Endothelial cell of hepatic sinusoid (primary cell): ENCODE data around the gene NYNRIN.

Experiments used
- in situ Hi-C: cut with HindIII; loops from 2 replicates; pipeline ENCODE4 v1.10.0; 2017; ENCODE audit warnings: low sequenced_read_pairs

The NYNRIN gene

GRCh38 chr14:24390701-24391468, 7.9 kb upstream of the NYNRIN start:
- in situ Hi-C loops, result no loop called here

DNA sequence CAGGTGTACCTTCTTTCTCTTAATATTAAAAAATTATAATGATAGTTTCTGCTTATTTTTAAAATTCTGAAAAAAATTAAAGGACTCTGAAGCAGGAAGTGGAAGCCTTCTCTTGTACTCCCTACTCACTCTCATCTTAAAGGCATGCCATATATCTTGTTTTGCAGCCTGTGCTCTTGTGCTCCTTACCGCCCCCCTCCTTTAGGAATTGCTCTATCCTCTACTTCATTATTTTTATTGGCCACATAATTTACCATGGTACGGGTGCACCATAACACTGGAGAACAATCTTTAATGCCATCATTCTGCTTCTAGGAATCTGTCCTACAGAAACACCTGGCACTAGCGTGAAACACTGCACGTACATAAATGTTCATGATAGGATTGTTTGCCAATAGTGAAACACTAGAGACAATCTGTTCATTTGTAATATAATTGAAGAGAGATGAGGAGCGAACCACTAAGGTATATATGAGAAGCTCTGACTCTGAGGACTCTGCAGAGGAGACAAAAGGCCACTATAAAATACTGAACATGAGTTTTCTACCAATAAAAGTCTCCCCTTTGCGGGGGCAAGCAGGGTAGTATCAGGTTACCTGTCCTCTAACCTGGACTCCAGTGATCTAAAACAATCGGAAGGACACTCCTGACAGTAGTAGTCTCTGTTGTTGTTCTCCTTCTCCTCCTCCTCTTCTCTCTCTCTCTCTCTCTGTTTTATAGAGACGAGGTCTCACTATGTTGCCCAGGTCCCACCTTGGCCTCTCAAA, 6.3 kb upstream of the NYNRIN start:
- in situ Hi-C loops, result no loop called here

DNA sequence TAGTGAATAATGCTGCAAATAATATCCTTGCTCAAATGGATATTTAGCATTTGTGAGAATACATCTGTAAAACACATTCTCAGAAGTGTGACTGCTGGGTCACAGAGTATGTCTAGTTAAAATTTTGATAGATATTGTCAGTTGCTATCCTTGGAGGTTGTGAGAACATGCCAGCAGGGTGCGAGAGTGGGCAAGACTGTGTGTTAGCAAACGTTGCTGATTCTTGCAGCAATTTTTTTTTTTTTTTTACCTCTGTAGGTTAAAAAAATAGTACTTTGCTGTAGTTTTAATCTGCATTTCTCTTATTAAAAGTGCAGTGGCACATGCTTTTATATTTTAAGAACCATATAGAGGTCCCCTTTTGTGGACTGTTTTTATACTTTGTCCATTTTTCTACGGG, 4.5 kb upstream of the NYNRIN start:
- in situ Hi-C loops, result no loop called here

DNA sequence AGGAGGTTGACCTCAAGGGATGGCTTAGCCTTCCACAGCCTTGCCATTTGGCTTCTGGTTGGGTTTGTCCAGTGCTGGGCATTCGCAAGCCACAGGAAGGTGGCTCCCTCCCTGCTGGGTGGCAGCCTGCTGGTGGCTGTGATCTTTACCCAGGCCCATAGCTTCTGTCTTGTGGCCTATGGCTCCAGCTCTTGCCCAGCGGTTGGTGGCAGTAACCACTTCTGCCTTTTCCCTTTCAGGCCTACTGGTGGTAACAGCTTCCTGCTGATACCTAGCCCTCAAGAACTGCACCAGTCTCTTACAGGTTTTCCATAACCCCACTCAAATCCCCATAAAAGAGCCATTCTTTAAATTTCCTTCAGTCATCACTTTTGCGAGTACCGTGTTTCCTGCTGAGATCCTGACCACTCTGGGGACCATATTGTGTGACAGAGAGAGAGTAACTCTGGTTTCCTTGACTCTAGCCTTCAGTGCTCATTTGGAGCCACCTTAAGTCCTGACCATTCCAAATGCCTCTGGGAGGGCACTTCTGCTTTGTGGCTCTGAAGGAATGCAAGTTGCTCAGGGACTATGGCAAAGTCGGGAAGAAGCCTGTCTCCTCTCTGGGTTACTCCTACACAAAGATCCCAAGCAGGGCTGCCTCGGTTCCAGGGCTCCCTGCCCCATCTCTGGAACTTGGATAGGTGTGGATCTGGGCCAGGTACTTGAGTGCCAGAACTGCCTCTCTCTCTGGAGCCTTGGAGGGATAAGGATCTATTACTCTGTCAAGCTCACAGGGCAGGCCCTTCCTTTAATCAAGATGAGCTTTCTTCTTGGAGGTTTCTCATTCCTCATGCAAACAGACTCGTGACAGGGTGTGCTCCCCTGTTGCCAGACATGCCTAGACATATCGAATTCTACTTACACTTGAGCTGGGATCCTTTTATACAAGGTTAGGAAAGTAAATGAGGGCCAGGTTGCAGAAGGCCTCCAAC, 2.9 kb upstream of the NYNRIN start:
- in situ Hi-C loops, result no loop called here

GRCh38 chr14:24397639-24398292, 1.0 kb upstream of the NYNRIN start:
- in situ Hi-C loops, result no loop called here

- in situ Hi-C loops, result no loop called here
Observed at GRCh38 chr14:24398293-24398652, 530 bp upstream of the NYNRIN start.

GRCh38 chr14:24399447-24399822, 632 bp downstream of the NYNRIN start:
- in situ Hi-C loops, result no loop called here

DNA sequence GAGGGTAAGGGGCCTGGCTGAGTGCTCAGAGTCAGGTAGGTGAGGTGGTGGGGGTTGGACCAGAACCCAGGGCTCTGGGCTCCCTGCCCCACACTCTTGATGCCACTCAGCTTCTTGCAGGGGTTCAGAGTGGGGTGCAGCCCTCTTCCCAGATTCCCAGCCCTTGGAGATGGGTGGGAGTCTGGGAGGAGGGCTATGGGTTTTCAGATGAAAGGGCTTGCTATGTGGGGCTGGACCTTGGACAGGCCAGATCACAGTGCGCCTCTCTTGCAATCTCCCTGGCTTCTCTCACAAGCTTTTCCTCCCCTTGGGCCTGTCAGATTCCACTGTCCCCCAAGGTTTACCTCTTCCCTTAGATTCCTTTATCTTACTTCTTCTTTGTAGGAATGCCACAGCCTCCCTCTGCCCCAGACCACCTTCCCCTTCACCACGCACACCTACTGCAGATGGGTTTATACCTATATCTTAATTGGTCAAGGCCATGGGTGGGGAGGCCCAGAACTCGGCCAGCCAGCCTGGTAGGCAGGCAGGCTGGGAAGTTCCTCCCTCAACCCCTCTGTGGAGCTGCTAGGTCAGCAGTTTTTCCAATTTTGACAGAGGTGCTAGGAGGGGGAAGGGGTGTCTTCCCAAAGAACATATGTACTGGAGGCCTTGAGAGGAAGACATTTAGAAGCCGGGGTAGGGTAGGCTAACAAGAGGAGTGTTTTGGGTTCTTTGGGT, 1.4 kb downstream of the NYNRIN start:
- in situ Hi-C loops, result no loop called here

DNA sequence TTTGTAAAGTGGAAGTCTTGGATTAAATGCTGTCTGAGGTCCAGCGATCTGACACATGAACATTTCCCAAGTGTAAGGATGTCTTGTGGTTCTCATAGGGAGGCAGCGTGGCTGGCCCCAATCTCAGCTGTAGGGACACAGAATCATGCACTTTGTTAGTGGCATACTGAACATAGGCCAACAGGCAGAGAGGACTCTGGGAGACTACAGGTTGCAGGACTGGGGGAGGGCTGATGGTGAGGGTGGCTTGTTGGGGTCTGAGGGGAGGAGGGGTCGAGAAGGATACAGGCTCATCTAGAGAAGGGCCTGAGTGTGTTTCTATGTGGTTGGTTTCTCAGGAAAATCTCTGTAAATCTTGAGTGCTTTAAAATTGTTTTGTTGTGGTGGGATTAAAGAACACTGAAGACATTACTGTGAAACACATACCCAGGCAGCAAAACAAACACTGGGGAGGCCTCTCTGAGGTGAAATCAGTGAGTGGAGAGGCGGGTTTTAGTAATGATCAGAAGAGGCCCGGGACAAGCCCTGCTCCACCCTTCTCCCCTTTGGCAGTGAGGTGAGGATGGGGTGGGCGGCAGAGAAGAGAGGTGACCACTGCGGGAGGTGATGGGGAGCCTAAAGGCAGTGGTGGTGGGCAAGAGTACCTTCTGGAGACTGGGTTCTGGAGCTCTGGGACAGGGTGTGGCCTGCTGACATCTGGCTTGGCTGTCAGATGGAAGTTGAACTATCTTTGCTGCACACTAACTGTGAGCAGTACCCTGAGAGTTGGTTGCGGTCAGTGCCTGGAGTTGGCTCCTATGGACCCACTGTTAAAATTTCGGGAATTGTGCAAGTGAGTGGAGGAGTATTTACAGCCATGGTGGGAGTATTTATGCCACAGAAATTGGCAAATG, 3.3 kb downstream of the NYNRIN start:
- in situ Hi-C loops, result no loop called here

DNA sequence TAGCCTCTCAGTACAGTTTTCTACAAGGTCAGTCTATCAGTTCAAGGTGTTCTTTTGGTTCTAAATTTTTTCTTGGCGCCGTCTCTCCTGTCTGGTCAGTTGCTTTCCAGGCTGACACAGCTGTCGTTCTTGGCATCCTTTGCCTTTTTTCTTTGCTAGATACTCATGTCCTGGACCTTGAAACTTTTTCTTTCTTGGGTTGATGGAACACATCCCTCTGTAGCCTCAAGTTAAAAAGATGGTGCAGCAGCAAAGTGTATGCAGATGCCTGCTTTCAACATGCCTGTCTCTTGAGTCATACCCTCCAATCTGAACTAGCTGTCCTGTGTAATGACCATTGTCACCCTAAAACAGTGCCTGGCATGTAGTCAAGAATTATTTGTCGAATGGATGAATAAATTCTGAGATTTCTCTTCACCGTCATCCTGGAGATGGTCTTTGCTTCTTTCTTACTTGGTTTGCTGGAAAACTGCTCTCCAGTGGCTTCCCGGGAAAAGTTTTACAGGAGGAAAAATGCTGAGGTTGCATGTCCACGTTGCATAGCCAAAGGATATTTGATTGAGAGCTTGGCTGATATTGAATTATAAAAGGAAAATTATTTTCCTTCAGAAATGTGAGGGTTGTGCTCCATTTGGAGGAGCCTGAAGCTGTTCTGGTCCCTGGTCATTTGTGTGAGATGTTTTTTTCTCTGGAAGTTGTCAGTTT, 4.6 kb downstream of the NYNRIN start:
- in situ Hi-C loops, result no loop called here

GRCh38 chr14:24404814-24405213, 6.0 kb downstream of the NYNRIN start:
- in situ Hi-C loops, result no loop called here

GRCh38 chr14:24406416-24406815, 7.6 kb downstream of the NYNRIN start:
- in situ Hi-C loops, result no loop called here

GRCh38 chr14:24407608-24408325, 9.0 kb downstream of the NYNRIN start:
- in situ Hi-C loops, result no loop called here

DNA sequence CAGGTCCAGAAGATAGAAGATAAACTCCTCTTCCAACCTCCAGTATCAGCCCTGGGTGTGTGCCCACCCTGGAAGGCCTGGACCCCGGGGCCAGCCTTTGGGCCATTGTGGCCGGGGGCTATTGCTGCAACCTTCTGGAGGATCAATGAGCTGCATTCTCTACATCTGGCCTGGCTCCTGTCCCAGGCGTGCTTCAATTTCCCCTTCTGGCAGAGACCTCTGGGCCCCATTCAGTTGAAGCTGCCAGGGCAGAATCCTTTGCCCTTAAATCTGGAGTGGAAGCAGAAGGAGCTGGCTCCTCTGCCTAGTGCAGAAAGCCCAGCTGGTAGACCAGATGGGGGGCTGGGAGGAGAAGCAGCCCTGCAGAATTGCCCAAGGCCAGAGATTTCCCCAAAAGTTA, 10.0 kb downstream of the NYNRIN start:
- in situ Hi-C loops, result no loop called here

DNA sequence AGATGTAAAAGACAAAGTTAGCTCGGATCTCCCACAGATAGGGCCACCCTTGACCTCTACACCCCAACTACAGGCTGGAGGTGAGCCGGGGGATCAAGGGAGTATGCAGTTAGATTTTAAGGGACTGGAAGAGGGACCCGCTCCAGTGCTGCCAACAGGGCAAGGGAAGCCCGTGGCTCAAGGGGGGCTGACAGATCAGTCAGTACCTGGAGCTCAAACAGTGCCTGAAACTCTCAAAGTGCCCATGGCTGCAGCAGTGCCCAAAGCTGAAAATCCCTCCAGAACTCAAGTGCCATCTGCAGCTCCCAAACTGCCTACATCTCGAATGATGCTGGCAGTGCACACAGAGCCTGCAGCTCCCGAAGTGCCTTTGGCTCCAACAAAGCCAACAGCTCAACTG, 10.4 kb downstream of the NYNRIN start:
- in situ Hi-C loops, result no loop called here

- in situ Hi-C loops, result no loop called here
Observed at GRCh38 chr14:24409956-24410355, 11.2 kb downstream of the NYNRIN start.

- in situ Hi-C loops, result no loop called here
Observed at GRCh38 chr14:24411443-24412389, 12.9 kb downstream of the NYNRIN start.
